ENCODE data around the gene RECK. TPM values are rescaled to one million over a fixed set of nuclear protein-coding genes. Genes with fewer than 3 reads are reported as not detected.

The RECK gene
- total RNA-seq, 1 donor from 2014 or later, result 25.7 TPM

GRCh38 chr9:36169166-36169565, 132.5 kb downstream of the RECK start, which contains the start of gene CCIN:
CCIN (plus strand) TSS chr9:36169388; CDS start chr9:36169503, 115 bp downstream.
- H3K4me1 Mint-ChIP-seq (ENCODE audit: unreplicated experiment), result peaks cover 22% of the 10 kb centered on the region
- no peak within 1 kb of the TSS for H3K27ac Mint-ChIP-seq (ENCODE audit: unreplicated experiment)
- no peaks in the 10 kb centered on the region for H3K36me3 Mint-ChIP-seq (ENCODE audit: unreplicated experiment)
- no peak within 1 kb of the TSS for H3K4me3 Mint-ChIP-seq (ENCODE audit: unreplicated experiment)
- DNase-seq (ENCODE audit: extremely low spot score, unreplicated experiment), result no peak
- TF ChIP-seq CTCF (IDR thresholded peaks at IDR 0.05), result no peak
- no peaks in the 10 kb centered on the region for H3K27me3 Mint-ChIP-seq (ENCODE audit: unreplicated experiment)
- no peaks in the 10 kb centered on the region for H3K9me3 Mint-ChIP-seq (ENCODE audit: unreplicated experiment)

GRCh38 chr9:36169708-36170107, 133.0 kb downstream of the RECK start:
- Mint-ChIP-seq H3K9me3 (ENCODE audit: unreplicated experiment) (no peaks in the 10 kb centered on the region), H3K27ac (ENCODE audit: unreplicated experiment) (no peak overlapping the region), H3K36me3 (ENCODE audit: unreplicated experiment) (no peaks in the 10 kb centered on the region), H3K27me3 (ENCODE audit: unreplicated experiment) (no peaks in the 10 kb centered on the region), H3K4me1 (ENCODE audit: unreplicated experiment) (peaks cover 19% of the 10 kb centered on the region), H3K4me3 (ENCODE audit: unreplicated experiment) (no peak overlapping the region)
- no peak for TF ChIP-seq CTCF (IDR thresholded peaks at IDR 0.05)
- DNase-seq (ENCODE audit: extremely low spot score, unreplicated experiment), result no peak

- TF ChIP-seq CTCF (IDR thresholded peaks at IDR 0.05), result no peak
- Mint-ChIP-seq H3K27me3 (ENCODE audit: unreplicated experiment) (no peaks in the 10 kb centered on the region), H3K27ac (ENCODE audit: unreplicated experiment) (no peak overlapping the region), H3K36me3 (ENCODE audit: unreplicated experiment) (no peaks in the 10 kb centered on the region), H3K4me1 (ENCODE audit: unreplicated experiment) (peaks cover 11% of the 10 kb centered on the region), H3K4me3 (ENCODE audit: unreplicated experiment) (no peak overlapping the region), H3K9me3 (ENCODE audit: unreplicated experiment) (no peaks in the 10 kb centered on the region)
- DNase-seq (ENCODE audit: extremely low spot score, unreplicated experiment), result no peak
These were observed 133.8 kb downstream of the RECK start for GRCh38 chr9:36170531-36170930.

GRCh38 chr9:36173861-36174260, 137.1 kb downstream of the RECK start:
- Mint-ChIP-seq H3K36me3 (ENCODE audit: unreplicated experiment) (no peaks in the 10 kb centered on the region), H3K4me3 (ENCODE audit: unreplicated experiment) (no peak overlapping the region), H3K27me3 (ENCODE audit: unreplicated experiment) (no peaks in the 10 kb centered on the region), H3K9me3 (ENCODE audit: unreplicated experiment) (no peaks in the 10 kb centered on the region), H3K27ac (ENCODE audit: unreplicated experiment) (no peak overlapping the region), H3K4me1 (ENCODE audit: unreplicated experiment) (no peaks in the 10 kb centered on the region)
- no peak for TF ChIP-seq CTCF (IDR thresholded peaks at IDR 0.05)
- no peak for DNase-seq (ENCODE audit: extremely low spot score, unreplicated experiment)

Other genes with a start within 250 kb of the RECK start
- gene NPR2, start 245.3 kb upstream of the RECK start, total RNA-seq, result 26.8 and 28.1 TPM in 2 replicates
- 2.4 TPM in 2 replicates for gene SPAG8, start 224.7 kb upstream of the RECK start, total RNA-seq
- 35.4 and 36.0 TPM in 2 replicates for gene HINT2, start 221.9 kb upstream of the RECK start, total RNA-seq
- gene FAM221B, start 208.2 kb upstream of the RECK start, total RNA-seq, result not detected in 2 replicates
- 25.6 and 29.9 TPM in 2 replicates for gene TMEM8B, start 207.7 kb upstream of the RECK start, total RNA-seq
- not detected in 2 replicates for gene OR13J1, start 166.5 kb upstream of the RECK start, total RNA-seq
- gene HRCT1, start 130.7 kb upstream of the RECK start, total RNA-seq, result 3.0 and 3.7 TPM in 2 replicates
- gene SPAAR, start 127.4 kb upstream of the RECK start, total RNA-seq, result 0.56 TPM in 1 of 2 replicates, not detected in the other
- not detected in 2 replicates for gene OR2S2, start 78.8 kb upstream of the RECK start, total RNA-seq
- 29.1 and 30.6 TPM in 2 replicates for gene GLIPR2, start 99.8 kb downstream of the RECK start, total RNA-seq
- not detected in 2 replicates for gene CCIN, start 132.5 kb downstream of the RECK start, total RNA-seq
- 260 and 281 TPM in 2 replicates for gene CLTA, start 154.0 kb downstream of the RECK start, total RNA-seq
- gene GNE, start 221.5 kb downstream of the RECK start, total RNA-seq, result 16.5 and 16.9 TPM in 2 replicates

Measured in osteocyte (in vitro differentiated cells).